Esophagus (tissue), 2 donors: ENCODE measurements around the gene SLC25A38. TPM values are rescaled to one million over a fixed set of nuclear protein-coding genes. Genes with fewer than 3 reads are reported as not detected.
"Not testable (repeated sequence)": the region's sequence is repeated elsewhere in the genome, so short reads cannot be mapped to it uniquely, and the experiment has no call there.

Experiments
- H3K27ac ChIP-seq, 2 donors: one replicate each; pipeline ENCODE4 v1.5.1; 2013; ENCODE audit warnings: low read depth in 2 of 2, mild to moderate bottlenecking in 2 of 2, inconsistent platforms in 1 of 2, low read length in 1 of 2, moderate library complexity in 1 of 2
- H3K27me3 ChIP-seq, 2 donors: one replicate each; pipeline ENCODE4 v1.6.1; 2013; ENCODE audit warnings: low read length in 2 of 2, control low read depth in 1 of 2, mild to moderate bottlenecking in 1 of 2; ENCODE audit not compliant: insufficient read depth in 2 of 2, control insufficient read depth in 1 of 2
- H3K36me3 ChIP-seq, 2 donors: one replicate each; pipeline ENCODE4 v1.6.1; 2013; ENCODE audit warnings: low read length in 1 of 2; ENCODE audit not compliant: control insufficient read depth in 2 of 2, insufficient read depth in 2 of 2
- H3K4me1 ChIP-seq, 2 donors: one replicate each; pipeline ENCODE4 v1.6.1; 2013; ENCODE audit warnings: low read length in 1 of 2; ENCODE audit not compliant: control insufficient read depth in 2 of 2, insufficient read depth in 2 of 2
- H3K4me3 ChIP-seq, 2 donors: one replicate each; pipeline ENCODE4 v1.5.1; 2013; ENCODE audit warnings: low read length in 2 of 2, mild to moderate bottlenecking in 2 of 2, low read depth in 1 of 2, moderate library complexity in 1 of 2
- H3K9me3 ChIP-seq, 2 donors: one replicate each; pipeline ENCODE4 v1.6.1; 2013; ENCODE audit warnings: mild to moderate bottlenecking in 2 of 2, low read depth in 1 of 2, low read length in 1 of 2, moderate library complexity in 1 of 2; ENCODE audit not compliant: control insufficient read depth in 2 of 2, insufficient read depth in 1 of 2
- WGBS, 2 donors: extraction: QIAGEN DNeasy Blood & Tissue Kit; methylation state at CpG; one replicate each; pipeline ENCODE4 v1.1.7; 2013; 5-methylcytosine and 5-hydroxymethylcytosine counted together
- polyA plus RNA-seq, 2 donors: library from polyadenylated mRNA; stranded (reverse); fragments of 200-250 nt; gene quantifications; one replicate each; pipeline ENCODE4 v1.2.3, GENCODE V29; 2013
- donor health status: healthy with polysubstance abuse.
- donor health status: Bipolar disorder and iron deficiency.

SLC25A38 gene
- polyA plus RNA-seq, 2 donors = 9.2 to 11.9 TPM

DNA sequence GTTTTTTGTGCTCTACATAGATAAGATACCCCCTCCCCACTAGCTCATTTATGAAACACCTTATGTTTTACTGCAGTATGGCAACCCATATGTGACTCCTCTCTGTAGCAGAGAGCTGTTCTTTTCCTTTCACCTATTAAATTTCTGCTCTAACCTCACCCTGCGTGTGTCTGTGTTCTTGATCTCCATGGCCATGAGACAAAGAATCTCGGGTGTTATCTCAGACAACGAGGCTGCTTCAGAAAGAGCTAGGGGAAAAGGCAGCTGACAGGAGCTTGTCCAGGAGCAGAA, 35.6 kb upstream of the SLC25A38 start:
- H3K27me3 ChIP-seq = no peaks in the 10 kb centered on the region

DNA sequence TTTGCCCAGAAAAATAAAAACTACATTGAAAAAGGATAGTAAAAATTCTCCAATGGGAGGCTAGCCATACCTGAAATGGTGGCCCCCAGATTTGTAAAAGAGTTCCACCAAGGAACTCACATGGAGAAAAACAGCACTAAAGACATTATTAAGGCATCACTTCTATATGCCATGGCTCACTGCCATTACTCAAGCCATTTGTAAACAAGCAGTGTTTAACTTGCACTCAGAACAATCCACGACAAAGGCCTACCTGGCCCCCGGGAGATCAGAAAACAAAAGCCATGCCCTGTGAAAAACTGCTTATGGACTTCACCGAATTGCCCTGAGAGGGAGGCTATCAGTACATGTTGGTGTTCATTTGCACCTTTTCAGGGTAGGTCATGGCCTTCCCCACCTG, 34.1 kb upstream of the SLC25A38 start:
- 35 to 51% methylated on average over 3 of the region's 3 CpGs for WGBS, 2 donors
- no peak overlapping the region for H3K27ac ChIP-seq

More for the DNA sequence above, 35.6 kb upstream of the SLC25A38 start:
- Histone ChIP-seq H3K36me3 (no peaks in the 10 kb centered on the region), H3K4me1 (no peaks in the 10 kb centered on the region), H3K9me3 (no peaks in the 10 kb centered on the region), H3K4me3 (no peak overlapping the region), H3K27ac (no peak overlapping the region)
- 48 to 55% methylated on average over 3 of the region's 3 CpGs for WGBS, 2 donors

DNA sequence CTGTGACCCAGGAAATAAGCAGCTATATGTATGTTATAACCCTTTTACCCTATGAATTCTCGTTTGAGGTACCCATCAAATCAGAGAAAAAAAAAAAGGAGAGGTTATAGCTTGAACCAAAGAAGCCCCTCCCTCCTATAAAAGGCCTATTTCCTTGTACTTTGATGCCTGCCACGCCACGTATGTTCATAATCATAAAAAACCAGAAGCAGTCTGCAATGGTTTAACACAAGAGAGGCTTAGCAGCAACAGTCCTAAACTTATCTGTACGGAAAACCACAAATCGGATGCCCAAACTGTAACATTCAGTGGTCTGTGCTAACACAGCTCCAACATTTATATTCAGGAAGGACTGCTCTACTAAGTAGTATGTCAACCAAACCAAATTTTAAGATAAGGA, 32.5 kb upstream of the SLC25A38 start:
- Histone ChIP-seq H3K27me3 (no peaks in the 10 kb centered on the region), H3K4me3 (no peak overlapping the region), H3K4me1 (no peaks in the 10 kb centered on the region), H3K27ac (no peak overlapping the region), H3K36me3 (no peaks in the 10 kb centered on the region), H3K9me3 (no peaks in the 10 kb centered on the region)
- WGBS, 2 donors = 78 to 80% methylated on average over 5 of the region's 5 CpGs

More for the DNA sequence above, 34.1 kb upstream of the SLC25A38 start:
- Histone ChIP-seq H3K9me3 (no peaks in the 10 kb centered on the region), H3K4me1 (no peaks in the 10 kb centered on the region), H3K27me3 (no peaks in the 10 kb centered on the region), H3K36me3 (no peaks in the 10 kb centered on the region), H3K4me3 (no peak overlapping the region)

DNA sequence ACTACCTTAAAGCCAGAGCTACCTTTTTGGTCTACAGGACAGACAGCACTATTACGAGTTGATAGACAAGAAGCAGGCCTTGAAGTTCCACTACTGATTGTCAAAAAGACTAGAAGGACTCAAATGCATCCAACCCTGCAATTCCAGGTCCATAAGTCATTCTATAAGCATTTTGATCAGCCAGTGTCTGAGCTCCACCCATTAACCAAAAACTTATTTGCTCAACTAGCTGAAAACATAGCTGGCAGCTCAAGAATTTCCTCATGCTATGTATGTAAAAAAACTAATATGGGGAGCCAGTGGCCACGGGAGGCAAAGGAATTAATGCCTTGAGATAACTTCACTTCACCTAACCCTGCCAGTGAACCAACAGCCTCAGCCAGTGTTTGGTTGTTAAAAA, 32.0 kb upstream of the SLC25A38 start:
- not testable (repeated sequence) for H3K27me3 ChIP-seq, H3K27ac ChIP-seq, H3K36me3 ChIP-seq, H3K4me1 ChIP-seq, H3K4me3 ChIP-seq, H3K9me3 ChIP-seq
- 64 to 76% methylated on average over 2 of the region's 2 CpGs for WGBS, 2 donors

DNA sequence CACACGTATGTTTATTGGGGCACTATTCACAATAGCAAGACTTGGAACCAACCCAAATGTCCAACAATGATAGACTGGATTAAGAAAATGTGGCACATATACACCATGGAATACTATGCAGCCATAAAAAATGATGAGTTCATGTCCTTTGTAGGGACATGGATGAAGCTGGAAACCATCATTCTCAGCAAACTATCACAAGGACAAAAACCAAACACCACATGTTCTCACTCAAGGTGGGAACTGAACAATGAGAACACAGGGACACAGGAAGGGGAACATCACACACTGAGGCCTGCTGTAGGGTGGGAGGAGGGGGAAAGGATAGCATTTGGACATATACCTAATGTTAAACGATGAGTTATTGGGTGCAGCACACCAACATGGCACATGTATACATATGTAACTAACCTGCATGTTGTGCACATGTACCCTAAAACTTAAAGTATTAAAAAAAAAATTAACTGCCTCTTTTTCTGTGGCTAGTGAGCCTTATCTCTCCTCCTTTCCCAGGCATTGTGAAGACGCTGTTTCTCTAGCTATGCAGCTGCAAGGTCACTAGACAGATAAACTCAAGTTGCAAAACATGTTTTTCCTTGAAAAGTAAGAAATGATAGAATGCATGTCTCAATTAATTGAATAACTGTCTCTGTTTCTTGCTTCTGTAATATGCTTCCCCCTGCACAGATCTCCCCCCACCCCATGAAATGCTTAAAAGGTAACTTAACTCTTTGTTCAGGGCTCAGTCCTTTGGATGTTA, 29.8 kb upstream of the SLC25A38 start:
- 72 to 74% methylated on average over 3 of the region's 3 CpGs for WGBS, 2 donors
- not testable (repeated sequence) for H3K27ac ChIP-seq, H3K36me3 ChIP-seq, H3K4me1 ChIP-seq, H3K4me3 ChIP-seq, H3K27me3 ChIP-seq, H3K9me3 ChIP-seq

DNA sequence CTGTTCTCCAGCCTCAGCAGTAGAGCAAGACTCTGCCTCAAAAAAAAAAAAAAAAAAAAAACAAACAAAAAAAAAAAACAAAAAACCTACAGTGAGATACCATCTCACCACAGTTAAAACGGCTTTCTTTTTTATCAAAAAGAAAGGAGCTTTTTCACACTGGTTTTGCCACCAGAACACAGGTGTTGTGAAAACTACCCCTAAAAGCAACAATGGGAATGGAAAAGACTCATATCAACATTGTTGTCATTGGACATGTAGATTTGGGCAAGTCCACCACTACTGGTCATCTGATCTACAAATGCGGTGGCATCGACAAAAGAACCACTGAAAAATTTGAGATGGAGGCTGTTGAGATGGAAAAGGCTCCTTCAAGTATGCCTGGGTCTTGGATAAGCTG, 24.8 kb upstream of the SLC25A38 start:
- H3K36me3 ChIP-seq = no peaks in the 10 kb centered on the region
- H3K4me1 ChIP-seq = no peaks in the 10 kb centered on the region
- H3K27ac ChIP-seq = no peak overlapping the region
- H3K9me3 ChIP-seq = no peaks in the 10 kb centered on the region
- WGBS, 2 donors = 81 to 83% methylated on average over 3 of the region's 3 CpGs
- no peaks in the 10 kb centered on the region for H3K27me3 ChIP-seq
- no peak overlapping the region for H3K4me3 ChIP-seq

DNA sequence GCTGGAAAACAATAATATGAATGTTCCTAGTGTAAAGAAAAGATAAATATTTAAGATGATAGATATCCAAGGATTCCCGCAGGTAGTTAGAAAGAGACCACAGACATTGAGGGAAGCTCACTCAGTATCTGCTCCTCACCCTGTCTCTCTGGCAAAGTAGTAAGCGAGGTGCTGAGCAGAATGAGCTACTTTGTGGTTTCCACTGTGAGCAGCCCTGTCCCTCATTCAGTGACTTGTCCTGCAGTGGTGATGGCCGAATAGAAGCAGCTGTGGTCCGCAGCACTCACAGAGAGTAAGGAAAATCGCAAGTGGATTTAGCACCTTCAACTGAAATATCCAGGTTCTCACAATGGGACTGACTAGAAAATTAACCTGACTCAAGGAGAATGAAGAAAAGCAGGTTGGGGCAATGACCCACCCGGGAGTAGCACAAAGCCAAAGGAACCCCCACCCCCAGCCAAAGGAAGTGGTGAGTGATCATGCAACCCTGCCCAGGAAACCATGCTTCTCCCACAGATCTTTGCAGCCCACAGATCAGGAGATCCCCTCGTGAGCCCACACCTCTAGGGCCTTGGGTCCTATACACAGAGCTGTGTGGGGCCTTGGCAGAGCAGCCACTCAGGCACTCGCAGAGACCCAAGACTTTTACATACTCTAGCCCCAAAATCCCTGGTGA, 21.8 kb upstream of the SLC25A38 start:
- no peaks in the 10 kb centered on the region for H3K4me1 ChIP-seq
- no peak overlapping the region for H3K27ac ChIP-seq
- no peaks in the 10 kb centered on the region for H3K27me3 ChIP-seq
- no peaks in the 10 kb centered on the region for H3K36me3 ChIP-seq
- H3K4me3 ChIP-seq = no peak overlapping the region
- WGBS, 2 donors = 71% methylated on average over 8 of the region's 8 CpGs
- no peaks in the 10 kb centered on the region for H3K9me3 ChIP-seq

DNA sequence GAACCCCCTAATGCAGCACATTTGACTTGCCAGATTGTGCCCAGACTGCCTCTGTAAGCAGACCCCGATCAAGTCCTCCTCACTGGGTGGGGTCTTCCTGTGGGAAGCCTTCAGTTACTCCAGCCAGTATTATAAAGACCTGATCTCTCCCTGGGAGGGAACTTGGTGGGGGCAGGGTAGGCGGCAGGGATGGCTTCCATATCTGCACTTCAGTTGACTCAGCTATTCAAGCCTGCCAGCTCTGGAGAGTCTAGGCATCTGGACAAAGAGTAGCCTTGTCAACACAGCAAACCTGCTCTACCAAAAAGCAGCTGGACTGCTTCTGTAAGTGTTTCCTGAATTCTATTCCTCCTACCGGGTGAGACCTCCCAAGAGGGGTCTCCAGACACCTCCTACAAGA, 21.0 kb upstream of the SLC25A38 start:
- no peaks in the 10 kb centered on the region for H3K4me1 ChIP-seq
- WGBS, 2 donors = 49 to 56% methylated on average over 3 of the region's 3 CpGs
- H3K9me3 ChIP-seq = no peaks in the 10 kb centered on the region
- H3K27me3 ChIP-seq = no peaks in the 10 kb centered on the region
- no peaks in the 10 kb centered on the region for H3K36me3 ChIP-seq
- no peak overlapping the region for H3K4me3 ChIP-seq
- no peak overlapping the region for H3K27ac ChIP-seq

DNA sequence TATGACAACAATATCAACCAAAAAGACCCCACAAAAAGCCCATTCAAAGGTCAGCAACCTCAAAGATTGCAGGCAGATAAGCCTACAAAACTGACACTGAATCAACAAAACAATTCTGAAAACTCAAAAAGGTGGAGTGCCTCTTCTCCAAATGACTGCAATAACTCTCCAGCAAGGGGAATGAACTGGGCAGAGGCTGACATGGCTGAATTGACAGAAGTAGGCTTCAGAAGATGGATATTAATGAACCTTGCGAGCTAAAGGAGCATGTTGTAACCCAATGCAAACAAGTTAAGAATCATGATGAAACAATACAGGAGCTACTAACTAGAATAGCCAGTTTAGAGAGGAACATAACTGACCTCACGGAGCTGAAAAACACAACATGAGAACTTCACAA, 20.4 kb upstream of the SLC25A38 start:
- no peaks in the 10 kb centered on the region for H3K4me1 ChIP-seq
- WGBS, 2 donors = 76 to 78% methylated on average over 2 of the region's 2 CpGs

DNA sequence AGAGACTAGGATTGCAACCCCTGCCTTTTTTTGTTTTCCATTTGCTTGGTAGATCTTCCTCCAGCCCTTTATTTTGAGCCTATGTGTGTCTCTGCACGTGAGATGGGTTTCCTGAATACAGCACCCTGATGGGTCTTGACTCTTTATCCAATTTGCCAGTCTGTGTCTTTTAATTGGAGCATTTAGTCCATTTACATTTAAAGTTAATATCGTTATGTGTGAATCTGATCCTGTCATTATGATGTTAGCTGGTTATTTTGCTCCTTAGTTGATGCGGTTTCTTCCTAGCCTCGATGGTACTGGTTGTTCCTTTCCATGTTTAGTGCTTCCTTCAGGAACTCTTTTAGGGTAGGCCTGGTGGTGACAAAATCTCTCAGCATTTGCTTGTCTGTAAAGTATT, 12.7 kb upstream of the SLC25A38 start:
- WGBS, 2 donors = 86 to 88% methylated on average over 4 of the region's 4 CpGs
- not testable (repeated sequence) for H3K4me1 ChIP-seq, H3K4me3 ChIP-seq, H3K27ac ChIP-seq, H3K9me3 ChIP-seq, H3K27me3 ChIP-seq, H3K36me3 ChIP-seq

More for the DNA sequence above, 20.4 kb upstream of the SLC25A38 start:
- H3K9me3 ChIP-seq = no peaks in the 10 kb centered on the region
- no peak overlapping the region for H3K4me3 ChIP-seq
- no peaks in the 10 kb centered on the region for H3K36me3 ChIP-seq
- H3K27me3 ChIP-seq = no peaks in the 10 kb centered on the region
- no peak overlapping the region for H3K27ac ChIP-seq
